ENCODE data around the gene TBC1D20. TPM values are rescaled to one million over a fixed set of nuclear protein-coding genes. Genes with fewer than 3 reads are reported as not detected.

The TBC1D20 gene
- total and polyA plus RNA-seq, 2 donors from 2014 or later: 19.5 to 26.2 TPM

GRCh38 chr20:474581-474980, 12.2 kb upstream of the TBC1D20 start:
- DNase-seq (no peak), FAIRE-seq (no peak)
- peaks cover 4 to 16% (median 6%) of the 10 kb centered on the region in 3 donors for H3K36me3 ChIP-seq (ENCODE audit: control insufficient read depth in 2 of 3, insufficient read depth in 3 of 3, low read length in 3 of 3)
- intact Hi-C loops (cut with DNase I): no loop called here
- no peaks in the 10 kb centered on the region for H3K4me1 ChIP-seq (ENCODE audit: control insufficient read depth in 2 of 3, insufficient read depth in 2 of 3, low read depth in 1 of 3, low read length in 3 of 3)
- H3K4me3 ChIP-seq (ENCODE audit: low read length in 3 of 3): no peak overlapping the region
- H3K27ac ChIP-seq (ENCODE audit: low read depth in 2 of 2, low read length in 2 of 2): no peak overlapping the region
- no peaks in the 10 kb centered on the region for H3K9me3 ChIP-seq (ENCODE audit: control insufficient read depth in 2 of 3, insufficient read depth in 1 of 3, low read length in 3 of 3)
- H3K27me3 ChIP-seq (ENCODE audit: control insufficient read depth, insufficient read depth, low read length): no peaks in the 10 kb centered on the region
- H3K9ac ChIP-seq (ENCODE audit: low read length in 3 of 3): no peak overlapping the region
- no peak for TF ChIP-seq CTCF (IDR thresholded peaks at IDR 0.05; ENCODE audit: borderline replicate concordance, extremely low read depth, insufficient read depth)

- Histone ChIP-seq H3K27ac (ENCODE audit: low read depth in 2 of 2, low read length in 2 of 2) (no peak overlapping the region), H3K9me3 (ENCODE audit: control insufficient read depth in 2 of 3, insufficient read depth in 1 of 3, low read length in 3 of 3) (no peaks in the 10 kb centered on the region), H3K36me3 (ENCODE audit: control insufficient read depth in 2 of 3, insufficient read depth in 3 of 3, low read length in 3 of 3) (peaks cover 2 to 10% (median 2%) of the 10 kb centered on the region in 3 donors), H3K9ac (ENCODE audit: low read length in 3 of 3) (no peak overlapping the region), H3K4me1 (ENCODE audit: control insufficient read depth in 2 of 3, insufficient read depth in 2 of 3, low read depth in 1 of 3, low read length in 3 of 3) (no peaks in the 10 kb centered on the region), H3K4me3 (ENCODE audit: low read length in 3 of 3) (no peak overlapping the region), H3K27me3 (ENCODE audit: control insufficient read depth, insufficient read depth, low read length) (no peaks in the 10 kb centered on the region)
- no peak for TF ChIP-seq CTCF (IDR thresholded peaks at IDR 0.05; ENCODE audit: borderline replicate concordance, extremely low read depth, insufficient read depth)
- intact Hi-C loops (cut with DNase I): no loop called here
- FAIRE-seq (no peak), DNase-seq (no peak)
Measured at GRCh38 chr20:472889-473292, 10.6 kb upstream of the TBC1D20 start.

GRCh38 chr20:472137-472846, 10.0 kb upstream of the TBC1D20 start:
- H3K4me3 ChIP-seq (ENCODE audit: low read length in 3 of 3): no peak overlapping the region
- H3K9ac ChIP-seq (ENCODE audit: low read length in 3 of 3): no peak overlapping the region
- H3K27me3 ChIP-seq (ENCODE audit: control insufficient read depth, insufficient read depth, low read length): no peaks in the 10 kb centered on the region
- TF ChIP-seq CTCF (IDR thresholded peaks at IDR 0.05; ENCODE audit: borderline replicate concordance, extremely low read depth, insufficient read depth): no peak
- H3K4me1 ChIP-seq (ENCODE audit: control insufficient read depth in 2 of 3, insufficient read depth in 2 of 3, low read depth in 1 of 3, low read length in 3 of 3): no peaks in the 10 kb centered on the region
- FAIRE-seq (no peak), DNase-seq (no peak)
- H3K27ac ChIP-seq (ENCODE audit: low read depth in 2 of 2, low read length in 2 of 2): no peak overlapping the region
- no peaks in the 10 kb centered on the region for H3K9me3 ChIP-seq (ENCODE audit: control insufficient read depth in 2 of 3, insufficient read depth in 1 of 3, low read length in 3 of 3)
- intact Hi-C loops (cut with DNase I): no loop called here
- peaks cover 2 to 9% (median 2%) of the 10 kb centered on the region in 3 donors for H3K36me3 ChIP-seq (ENCODE audit: control insufficient read depth in 2 of 3, insufficient read depth in 3 of 3, low read length in 3 of 3)

Data from kidney (tissue), 14 donors.